ENCODE data around the gene UBE2E1.
"Not testable (repeated sequence)": the region's sequence is repeated elsewhere in the genome, so short reads cannot be mapped to it uniquely, and the experiment has no call there.

Gene UBE2E1

GRCh38 chr3:23859012-23859743 lies 53.4 kb downstream of the UBE2E1 start:
- DNase-seq = peak in 1 of 2 donors; percentile 7

- DNase-seq = no peak
Measured at GRCh38 chr3:23859839-23860382, 54.2 kb downstream of the UBE2E1 start.

DNA sequence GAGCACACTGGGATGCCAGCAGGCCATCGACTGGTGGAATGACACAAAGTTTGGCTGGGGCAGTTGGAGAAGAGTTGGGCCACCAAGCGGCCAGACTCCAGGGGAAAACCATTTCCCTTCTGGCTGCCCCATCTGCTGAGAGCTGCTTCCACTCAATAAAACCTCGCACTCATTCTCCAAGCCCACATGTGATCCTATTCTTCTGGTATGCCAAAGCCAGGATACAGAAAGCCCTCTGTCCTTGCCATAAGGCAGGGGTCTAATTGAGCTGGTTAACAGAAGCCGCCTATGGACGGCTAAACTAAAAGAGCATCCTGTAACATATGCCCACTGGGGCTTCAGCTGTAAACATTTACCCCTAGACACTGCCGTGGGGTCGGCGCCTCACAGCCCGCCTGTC lies 55.9 kb downstream of the UBE2E1 start:
- DNase-seq = no peak

DNA sequence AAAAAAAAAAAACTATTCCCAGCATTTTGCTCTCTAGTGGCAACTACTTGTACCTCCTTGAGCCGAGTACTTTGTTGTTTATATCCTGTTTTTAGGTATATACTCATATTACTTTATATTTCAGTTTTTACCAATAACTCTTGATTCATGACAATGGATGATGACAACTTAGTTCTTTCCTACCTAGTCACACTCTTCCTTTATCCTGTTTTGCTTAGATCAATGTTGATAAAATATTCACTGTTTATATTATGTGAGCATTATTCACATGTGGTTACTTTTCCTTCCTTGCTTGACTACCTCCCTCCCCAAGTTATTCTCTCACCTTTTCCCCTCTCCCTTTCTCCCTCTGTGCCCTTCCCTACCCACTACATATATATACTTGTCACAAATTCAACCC lies 57.3 kb downstream of the UBE2E1 start:
- DNase-seq = no peak

GRCh38 chr3:23864931-23865330 lies 59.2 kb downstream of the UBE2E1 start:
- no peak for DNase-seq

DNA sequence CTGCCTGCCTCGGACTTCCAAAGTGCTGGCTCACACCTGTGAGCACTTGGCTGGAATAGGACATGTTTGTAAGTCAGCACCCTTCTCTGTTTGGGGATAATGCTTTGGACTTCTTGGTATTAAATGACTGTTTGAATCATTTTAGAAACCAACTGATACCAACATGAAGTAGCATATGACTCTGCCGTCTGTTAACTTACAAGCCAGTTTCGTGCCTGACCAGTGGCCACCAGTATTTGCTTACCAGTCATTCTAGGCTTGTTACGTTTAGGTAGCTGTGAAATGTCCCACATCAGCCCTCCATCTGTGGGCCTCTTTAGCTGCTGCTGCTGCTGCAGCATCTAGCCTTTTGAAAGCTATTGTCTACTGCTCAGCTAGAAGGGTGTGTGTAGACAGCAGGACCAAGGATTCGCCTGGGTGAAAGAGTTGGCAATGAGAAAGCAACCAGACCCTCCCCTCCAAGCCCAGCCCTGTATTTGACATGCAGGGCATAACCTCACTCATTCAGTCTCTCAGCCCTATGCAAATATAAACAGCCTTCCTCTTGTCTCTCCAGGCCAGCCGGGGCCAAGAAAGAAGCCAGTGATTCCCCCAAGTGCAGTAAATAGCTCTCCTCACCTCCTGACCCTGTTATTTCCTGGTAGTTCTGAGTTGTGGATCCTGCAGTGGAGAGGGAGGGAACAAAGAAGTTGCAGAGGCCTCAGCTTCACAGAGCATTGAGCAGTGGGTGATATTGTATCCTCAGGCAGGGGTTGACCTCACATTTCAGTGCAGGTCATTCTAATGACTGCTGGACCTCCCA lies 60.0 kb downstream of the UBE2E1 start:
- DNase-seq = peak; percentile 43 to 58

- DNase-seq = no peak
Measured at GRCh38 chr3:23867400-23867799, 61.6 kb downstream of the UBE2E1 start.

DNA sequence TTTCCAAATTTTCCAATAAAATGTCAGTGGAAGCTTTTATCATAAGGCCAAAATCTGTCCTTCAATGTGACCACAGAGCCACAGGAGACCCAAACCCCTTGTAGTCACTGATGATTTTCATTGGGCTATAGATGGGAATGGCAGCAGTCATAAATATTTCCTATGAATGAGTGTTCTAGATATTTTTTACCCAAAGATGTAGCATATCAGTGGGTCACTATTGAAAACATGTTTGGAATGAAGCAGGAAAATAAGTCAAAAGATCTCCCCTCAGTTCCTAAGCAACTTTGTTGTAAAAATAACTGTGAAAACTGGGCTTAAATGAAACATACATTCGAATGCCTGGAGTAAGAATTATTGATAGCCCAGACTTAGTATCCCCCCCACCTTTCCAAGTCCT lies 62.1 kb downstream of the UBE2E1 start:
- no peak for DNase-seq

DNA sequence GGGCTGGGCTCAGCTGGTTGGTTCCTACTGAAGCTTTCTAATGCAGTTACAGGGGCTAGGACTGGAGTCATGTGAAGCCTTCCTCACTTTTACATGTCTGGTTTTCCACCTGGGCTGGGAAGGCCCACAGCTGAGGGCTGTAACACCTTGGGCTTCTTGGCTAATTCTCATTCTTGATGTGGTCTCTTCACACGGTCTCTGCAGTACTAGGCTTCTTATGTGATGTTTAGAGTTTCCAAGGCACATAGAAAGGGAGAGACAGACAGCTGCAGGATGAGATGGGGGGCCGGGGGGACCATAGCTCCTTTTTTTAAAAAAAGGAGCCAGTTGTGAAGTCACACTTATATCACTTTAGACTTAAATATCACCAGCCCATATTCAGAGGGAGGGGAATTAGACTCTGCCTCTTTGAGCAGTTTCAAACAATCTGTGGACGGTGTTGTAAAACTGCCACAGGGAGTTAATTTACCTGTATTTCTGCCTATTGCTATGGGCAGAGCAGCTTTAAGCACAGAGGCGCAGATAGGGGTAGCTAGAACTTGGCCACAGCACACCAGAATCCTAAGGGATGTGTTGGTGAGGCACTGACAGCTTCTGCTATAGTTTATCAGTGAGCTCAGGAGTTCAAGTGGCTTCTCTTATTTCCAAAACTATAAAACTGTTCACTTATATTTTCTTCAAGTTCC lies 64.4 kb downstream of the UBE2E1 start:
- DNase-seq = no peak

DNA sequence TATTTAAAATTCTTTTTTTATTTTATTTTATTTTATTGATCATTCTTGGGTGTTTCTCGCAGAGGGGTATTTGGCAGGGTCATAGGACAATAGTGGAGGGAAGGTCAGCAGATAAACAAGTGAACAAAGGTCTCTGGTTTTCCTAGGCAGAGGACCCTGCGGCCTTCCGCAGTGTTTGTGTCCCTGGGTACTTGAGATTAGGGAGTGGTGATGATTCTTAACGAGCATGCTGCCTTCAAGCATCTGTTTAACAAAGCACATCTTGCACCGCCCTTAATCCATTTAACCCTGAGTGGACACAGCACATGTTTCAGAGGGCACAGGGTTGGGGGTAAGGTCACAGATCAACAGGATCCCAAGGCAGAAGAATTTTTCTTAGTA lies 64.9 kb downstream of the UBE2E1 start:
- not testable (repeated sequence) for DNase-seq

- not testable (repeated sequence) for DNase-seq
Measured at GRCh38 chr3:23871361-23871760, 65.6 kb downstream of the UBE2E1 start.

DNA sequence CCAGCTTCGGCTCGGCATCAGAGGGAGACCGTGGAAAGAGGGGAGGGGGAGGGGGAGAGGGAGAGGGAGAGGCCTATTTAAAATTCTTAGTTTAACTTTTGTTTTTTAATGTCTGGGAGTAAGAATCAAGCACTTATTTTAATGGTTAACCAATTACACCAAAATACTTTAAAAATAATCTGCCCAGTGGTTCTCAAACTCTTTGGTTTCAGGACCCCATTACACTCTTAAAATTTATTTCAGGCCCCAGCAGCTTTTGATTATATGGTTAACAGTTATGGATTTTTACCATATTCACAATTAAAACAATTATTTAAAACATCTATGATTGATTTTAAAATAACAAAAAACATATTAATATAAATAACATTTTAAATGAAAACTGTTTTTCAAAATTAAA lies 66.6 kb downstream of the UBE2E1 start:
- no peak for DNase-seq

DNA sequence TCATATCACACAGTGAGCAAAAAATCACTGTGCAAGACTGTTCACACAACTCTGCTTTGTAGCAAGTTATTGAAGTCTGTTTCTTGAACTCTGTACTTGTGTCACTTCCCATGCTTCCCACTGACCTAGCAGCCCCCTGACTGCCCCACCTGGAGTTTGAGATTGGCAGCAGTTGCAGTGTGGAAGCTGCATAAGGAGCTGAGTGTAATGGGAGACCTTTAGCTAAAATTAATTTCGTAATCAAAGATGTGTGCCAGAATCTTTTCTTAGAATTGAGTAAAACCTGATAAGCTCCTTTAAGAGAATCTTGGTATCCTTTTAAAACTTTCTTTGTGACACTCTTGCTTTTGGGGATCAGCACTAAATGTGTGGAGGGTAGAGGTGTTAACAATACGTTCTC lies 68.2 kb downstream of the UBE2E1 start:
- no peak for DNase-seq

DNA sequence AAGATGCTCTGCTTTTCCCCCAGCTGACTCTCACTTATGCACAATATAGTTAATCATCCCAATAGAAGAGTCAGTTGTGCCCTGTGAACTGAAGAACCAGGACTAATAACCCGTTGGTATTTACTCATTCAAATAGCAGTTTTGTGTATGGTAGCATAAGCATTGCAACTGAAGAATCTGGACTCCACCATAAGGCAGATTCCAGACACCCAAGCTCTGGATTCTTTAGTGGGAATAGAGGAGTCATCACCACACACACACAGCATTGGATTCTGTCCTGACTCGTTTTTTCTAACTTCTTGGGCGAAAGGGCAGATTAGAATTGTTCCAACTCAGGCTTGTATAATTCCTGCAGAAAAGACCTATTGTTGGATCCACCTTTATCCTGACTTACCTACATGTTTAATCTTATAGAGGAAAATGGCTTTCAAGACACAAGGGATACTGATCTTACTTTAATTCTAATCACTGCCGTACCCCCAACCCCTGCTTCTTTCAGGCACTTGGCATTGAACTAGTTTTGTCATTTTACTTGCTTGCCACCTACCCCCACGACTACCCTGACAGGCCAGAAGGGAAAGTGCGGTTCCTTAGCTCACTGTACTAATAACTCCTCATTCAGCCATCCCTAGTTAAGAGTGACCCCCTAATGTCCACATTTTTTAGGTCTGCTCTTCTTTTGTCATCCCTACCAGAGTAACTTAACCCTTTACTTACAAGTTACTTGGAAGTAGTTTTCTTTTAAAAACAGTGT lies 68.8 kb downstream of the UBE2E1 start:
- no peak for DNase-seq

DNA sequence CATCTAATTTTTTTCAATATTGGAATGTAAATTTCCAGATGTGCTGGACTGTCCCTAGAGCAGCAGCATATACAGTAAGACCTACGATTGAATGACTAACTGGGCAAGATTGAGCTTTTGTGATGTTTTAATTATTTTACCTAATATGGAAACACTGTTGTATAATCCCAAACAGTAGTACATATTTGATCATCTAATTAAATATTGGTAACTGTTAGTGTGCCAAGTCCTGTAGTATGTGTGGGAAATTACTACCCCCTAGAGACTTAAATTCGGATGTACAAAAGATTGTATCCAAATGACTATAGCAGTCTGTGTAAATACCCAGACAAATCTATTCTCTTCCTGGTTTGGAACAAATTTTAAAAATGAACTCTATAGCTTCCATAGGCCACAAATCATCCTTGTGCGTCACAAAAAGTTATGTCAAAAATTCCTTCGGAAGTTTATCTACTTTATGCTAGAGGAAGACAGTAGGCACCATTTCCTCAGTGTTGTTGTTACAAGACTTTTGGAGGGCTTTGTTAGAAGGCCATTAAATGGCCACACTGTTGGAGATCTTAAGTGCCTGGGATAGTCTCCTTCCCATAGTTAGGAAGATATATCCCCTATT lies 69.5 kb downstream of the UBE2E1 start:
- no peak for DNase-seq

DNA sequence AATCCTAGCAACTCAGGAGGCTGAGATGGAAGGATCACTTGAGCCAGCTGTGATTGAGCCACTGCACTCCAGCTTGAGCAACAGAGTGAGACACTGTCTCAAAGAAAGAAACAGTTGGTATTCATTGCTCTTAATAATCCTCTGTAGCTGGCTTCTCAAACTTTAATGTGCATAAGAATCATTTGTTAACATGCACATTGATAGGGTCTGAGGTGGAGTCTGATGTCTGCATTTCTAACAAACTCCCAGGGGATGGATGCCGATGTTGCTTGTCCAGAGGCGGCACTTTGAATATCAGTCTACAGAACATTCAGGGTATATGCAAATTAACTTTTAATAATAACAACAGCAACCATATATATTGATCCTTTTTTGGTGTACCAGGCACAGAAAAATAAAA lies 71.2 kb downstream of the UBE2E1 start:
- no peak for DNase-seq

DNA sequence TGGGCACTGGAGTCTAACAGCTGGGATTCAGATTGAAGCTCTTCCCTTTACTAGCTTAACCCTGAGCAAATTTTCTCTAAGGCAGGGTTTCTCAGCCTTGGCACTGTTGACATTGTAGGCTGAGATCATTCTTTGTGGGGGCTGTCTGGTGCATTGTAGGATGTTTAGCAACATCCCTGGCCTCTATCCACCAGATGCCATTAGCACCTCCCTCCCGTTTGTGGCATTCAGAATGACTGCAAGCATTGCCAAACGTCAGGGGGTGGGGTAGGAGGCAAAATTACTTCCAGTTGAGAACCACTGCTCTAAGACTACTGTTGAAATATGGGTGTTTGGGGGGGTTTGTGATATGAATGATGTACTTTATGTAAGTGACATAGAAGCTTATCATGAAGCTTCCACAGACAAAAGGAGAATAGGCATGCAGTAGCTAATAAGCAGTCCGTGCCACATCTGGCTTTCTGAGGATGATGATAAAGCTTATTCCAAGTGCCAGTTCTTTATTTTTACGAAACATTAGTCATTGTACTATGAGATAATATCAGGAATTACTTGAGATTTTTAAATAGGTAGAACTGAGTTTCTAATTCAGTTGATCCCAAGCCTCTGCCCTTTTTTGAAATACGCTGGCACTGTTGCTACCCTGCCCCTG lies 71.7 kb downstream of the UBE2E1 start:
- peak in 1 of 2 donors; percentile 9 for DNase-seq

DNA sequence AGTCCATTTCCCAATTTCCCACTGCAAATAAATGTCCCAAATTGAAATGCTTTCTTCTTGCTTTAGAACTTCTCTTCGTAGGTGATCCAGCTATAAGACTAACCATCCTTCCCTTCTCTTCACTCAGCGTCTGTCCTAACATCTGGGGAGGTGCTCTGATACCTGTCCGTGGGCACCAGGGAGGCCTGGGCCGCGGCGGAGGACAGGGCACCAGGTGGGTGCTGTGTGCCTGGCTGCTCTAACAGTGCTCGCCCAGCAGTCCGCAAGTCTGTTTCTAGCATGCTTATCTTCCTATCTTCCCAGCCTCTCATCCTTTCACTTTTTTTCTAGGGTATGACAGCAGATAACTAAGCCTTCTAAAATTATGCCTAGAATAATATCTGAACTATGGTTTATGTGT lies 73.7 kb downstream of the UBE2E1 start:
- DNase-seq = no peak

GRCh38 chr3:23880703-23881339 lies 75.1 kb downstream of the UBE2E1 start:
- no peak for DNase-seq

DNA sequence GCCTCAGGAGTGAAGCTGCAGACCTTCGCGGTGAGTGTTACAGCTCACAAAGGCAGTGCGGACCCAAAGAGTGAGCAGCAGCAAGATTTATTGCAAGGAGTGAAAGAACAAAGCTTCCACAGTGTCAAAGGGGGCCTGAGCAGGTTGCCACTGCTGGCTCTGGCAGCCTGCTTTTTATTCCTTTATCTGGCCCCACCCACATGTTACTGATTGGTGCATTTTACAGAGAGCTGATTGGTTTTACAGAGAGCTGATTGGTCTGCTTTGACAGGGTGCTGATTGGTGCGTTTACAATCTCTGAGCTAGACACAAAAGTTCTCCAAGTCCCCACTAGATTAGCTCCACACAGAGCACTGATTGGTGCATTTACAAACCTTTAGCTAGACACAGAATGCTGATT lies 76.2 kb downstream of the UBE2E1 start:
- DNase-seq = not testable (repeated sequence)

DNA sequence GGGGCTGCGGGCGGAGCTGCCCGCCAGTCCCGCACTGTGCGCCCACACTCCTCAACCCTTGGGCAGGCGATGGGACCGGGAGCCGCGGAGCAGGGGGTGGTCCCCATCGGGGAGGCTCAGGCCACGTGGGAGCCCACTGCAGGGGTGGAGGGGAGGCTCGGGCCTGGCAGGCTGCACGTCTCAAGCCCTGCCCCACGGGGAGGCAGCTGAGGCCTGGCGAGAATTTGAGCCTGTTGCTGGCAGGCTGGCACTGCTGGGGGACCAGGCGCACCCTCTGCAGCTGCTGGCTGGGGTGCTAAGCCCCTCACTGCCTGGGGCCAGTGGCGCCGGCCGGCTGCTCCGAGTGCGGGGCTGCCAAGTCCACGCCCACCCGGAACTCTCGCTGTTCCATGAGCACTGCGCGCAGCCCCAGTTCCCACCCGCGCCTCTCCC lies 76.7 kb downstream of the UBE2E1 start:
- DNase-seq = no peak

Data from hippocampal formation (tissue), 2 donors.